GM23248 (cell line): ENCODE data around the gene ELOB.

Experiments
- EZH2 ChIP-seq: fragments of 200-600 bp; sonication (generic); IDR thresholded peaks from 2 replicates; pipeline ENCODE4 v1.6.1; 2018; ENCODE audit warnings: antibody characterized with exemption, mild to moderate bottlenecking; ENCODE audit not compliant: insufficient read depth, poor library complexity, severe bottlenecking
- EZH2phosphoT487 ChIP-seq: fragments of 200-600 bp; sonication (generic); IDR thresholded peaks from 2 replicates; pipeline ENCODE4 v1.6.1; 2018; ENCODE audit warnings: antibody characterized with exemption, moderate library complexity, mild to moderate bottlenecking, low read depth; ENCODE audit not compliant: insufficient read depth

- TF ChIP-seq EZH2phosphoT487, result no peak
- no peak for TF ChIP-seq EZH2
Measured at GRCh38 chr16:2806286-2806685, 29.2 kb upstream of the ELOB start.
